GM18498 (cell line): ENCODE results near the gene LAMC1.
A peak's percentile ranks its signal among the peaks of the same experiment; 100 is the strongest.

Experiments
- ATAC-seq: cut with Tn5 transposase; IDR thresholded peaks from one replicate; pipeline ENCODE4 v1.9.1; 2021; ENCODE audit warnings: mild to moderate bottlenecking, moderate library complexity; ENCODE audit not compliant: unreplicated experiment

Gene LAMC1

GRCh38 chr1:183023146-183023600, at the start of gene LAMC1:
Gene LAMC1, plus strand, starts transcription at chr1:183023420. Its CDS starts 297 bp downstream, at chr1:183023717.
- peak; percentile 37 for ATAC-seq

GRCh38 chr1:182974506-182975191, 48.6 kb upstream of the LAMC1 start:
- no peak for ATAC-seq

GRCh38 chr1:182977480-182977879, 45.7 kb upstream of the LAMC1 start:
- ATAC-seq = no peak

GRCh38 chr1:182978151-182978853, 44.9 kb upstream of the LAMC1 start:
- ATAC-seq = no peak

- no peak for ATAC-seq
Measured at GRCh38 chr1:182984138-182984537, 39.1 kb upstream of the LAMC1 start.

- ATAC-seq = no peak
Measured at GRCh38 chr1:182984621-182985020, 38.6 kb upstream of the LAMC1 start.

- no peak for ATAC-seq
Measured at GRCh38 chr1:182985876-182986275, 37.3 kb upstream of the LAMC1 start.

GRCh38 chr1:182990413-182991144, 32.6 kb upstream of the LAMC1 start:
- ATAC-seq = no peak

- no peak for ATAC-seq
Measured at GRCh38 chr1:182993746-182994145, 29.5 kb upstream of the LAMC1 start.

GRCh38 chr1:182995894-182996293, 27.3 kb upstream of the LAMC1 start:
- ATAC-seq = no peak

GRCh38 chr1:182996816-182997215, 26.4 kb upstream of the LAMC1 start:
- ATAC-seq = no peak

- no peak for ATAC-seq
Measured at GRCh38 chr1:182998482-182998881, 24.7 kb upstream of the LAMC1 start.

GRCh38 chr1:183000167-183000962, 22.9 kb upstream of the LAMC1 start:
- ATAC-seq = no peak

GRCh38 chr1:183002267-183002666, 21.0 kb upstream of the LAMC1 start:
- no peak for ATAC-seq

GRCh38 chr1:183002797-183003196, 20.4 kb upstream of the LAMC1 start:
- no peak for ATAC-seq

GRCh38 chr1:183003203-183003602, 20.0 kb upstream of the LAMC1 start:
- ATAC-seq = no peak

GRCh38 chr1:183004141-183004540, 19.1 kb upstream of the LAMC1 start:
- ATAC-seq = no peak

- no peak for ATAC-seq
Measured at GRCh38 chr1:183011859-183012258, 11.4 kb upstream of the LAMC1 start.

GRCh38 chr1:183012301-183012994, 10.8 kb upstream of the LAMC1 start:
- ATAC-seq = no peak

GRCh38 chr1:183019139-183019740, 4.0 kb upstream of the LAMC1 start:
- ATAC-seq = no peak
